ENCODE results near the gene SPEM2. TPM values are rescaled to one million over a fixed set of nuclear protein-coding genes. Genes with fewer than 3 reads are reported as not detected.

SPEM2 gene
- polyA plus RNA-seq, 1 experiment, result not detected

GRCh38 chr17:7408863-7409262, 16.6 kb upstream of the SPEM2 start:
- no peak for TF ChIP-seq CTCF (IDR thresholded peaks at IDR 0.05; ENCODE audit: low read depth, low read length)
- no peak for DNase-seq (ENCODE audit: low read depth, low spot score)
- Histone ChIP-seq H3K27ac (ENCODE audit: low read depth, low read length) (no peak overlapping the region), H3K4me3 (ENCODE audit: low read depth, low read length) (no peak overlapping the region), H3K27me3 (ENCODE audit: control insufficient read depth, insufficient read depth, low read length) (no peaks in the 10 kb centered on the region), H3K9me3 (ENCODE audit: control insufficient read depth, insufficient read depth, low read length) (no peaks in the 10 kb centered on the region; the same call in 1 of the 2 replicates)
- POLR2A ChIA-PET, result no interaction called here
- CTCF ChIA-PET, result no interaction called here

DNA sequence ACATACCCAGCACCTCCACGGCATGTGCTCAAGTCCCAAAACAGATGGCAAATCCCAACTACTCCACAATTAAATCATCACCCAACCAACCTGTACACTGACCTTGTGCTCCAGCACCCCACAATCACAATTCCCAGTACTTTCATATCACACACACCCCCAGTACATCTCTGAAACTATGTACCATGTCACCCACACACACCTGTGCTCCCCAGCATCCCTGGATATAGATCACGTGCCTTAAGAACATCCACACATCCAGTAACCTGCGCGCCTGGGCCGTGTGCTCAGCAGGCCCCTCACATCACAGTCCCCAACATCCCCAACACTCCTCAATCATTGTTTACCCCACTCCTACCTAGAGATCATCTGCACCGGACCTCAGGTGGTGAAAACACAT, 15.7 kb upstream of the SPEM2 start:
- no peak for TF ChIP-seq CTCF (IDR thresholded peaks at IDR 0.05; ENCODE audit: low read depth, low read length)
- no peak for DNase-seq (ENCODE audit: low read depth, low spot score)
- POLR2A ChIA-PET, result no interaction called here
- Histone ChIP-seq H3K27ac (ENCODE audit: low read depth, low read length) (no peak overlapping the region), H3K9me3 (ENCODE audit: control insufficient read depth, insufficient read depth, low read length) (no peaks in the 10 kb centered on the region; the same call in 1 of the 2 replicates), H3K27me3 (ENCODE audit: control insufficient read depth, insufficient read depth, low read length) (no peaks in the 10 kb centered on the region), H3K4me3 (ENCODE audit: low read depth, low read length) (no peak overlapping the region)
- CTCF ChIA-PET, result no interaction called here

DNA sequence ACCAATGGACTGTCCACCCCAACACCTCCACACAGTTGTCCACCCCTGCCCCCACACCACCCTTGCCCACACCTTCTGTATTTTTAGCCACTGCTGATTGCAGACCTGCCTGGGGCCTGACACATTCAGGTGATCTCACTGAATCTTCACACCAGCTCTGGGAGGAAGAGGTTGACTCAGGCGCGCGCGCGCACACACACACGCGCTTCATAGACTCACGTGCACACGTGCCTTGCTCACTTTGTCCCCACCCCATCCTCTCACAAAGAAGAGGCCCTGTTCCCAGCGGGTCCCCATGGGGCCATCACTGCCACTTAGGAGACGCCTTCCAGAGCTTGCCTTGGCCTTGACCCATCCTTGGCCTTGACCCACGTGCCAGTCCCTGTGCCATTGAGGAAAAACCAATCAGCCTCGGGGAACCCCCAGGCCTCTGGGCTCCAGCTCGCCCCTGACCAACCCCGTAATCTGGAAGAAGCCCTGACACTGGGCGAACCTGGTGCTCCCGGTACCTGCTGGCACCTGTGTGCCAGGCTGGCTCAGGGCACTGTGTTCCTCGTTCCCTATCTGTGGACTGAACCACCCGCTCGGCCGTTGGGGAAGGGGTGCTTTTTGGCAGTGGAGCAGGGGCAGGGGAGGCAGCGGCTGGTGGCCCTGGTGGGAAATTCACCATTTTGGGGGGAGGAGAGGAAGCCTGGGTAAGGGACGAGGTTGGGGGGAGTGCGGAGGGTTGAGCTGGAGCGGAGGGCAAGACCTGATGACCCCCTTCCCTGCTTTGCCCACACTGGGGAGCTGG, 14.6 kb upstream of the SPEM2 start:
- DNase-seq (ENCODE audit: low read depth, low spot score), result no peak
- no peak overlapping the region for H3K27ac ChIP-seq (ENCODE audit: low read depth, low read length)
- H3K4me3 ChIP-seq (ENCODE audit: low read depth, low read length), result no peak overlapping the region
- no peaks in the 10 kb centered on the region; the same call in 1 of the 2 replicates for H3K9me3 ChIP-seq (ENCODE audit: control insufficient read depth, insufficient read depth, low read length)
- no peak for TF ChIP-seq CTCF (IDR thresholded peaks at IDR 0.05; ENCODE audit: low read depth, low read length)
- POLR2A ChIA-PET, result no interaction called here
- CTCF ChIA-PET, result no interaction called here
- no peaks in the 10 kb centered on the region for H3K27me3 ChIP-seq (ENCODE audit: control insufficient read depth, insufficient read depth, low read length)

DNA sequence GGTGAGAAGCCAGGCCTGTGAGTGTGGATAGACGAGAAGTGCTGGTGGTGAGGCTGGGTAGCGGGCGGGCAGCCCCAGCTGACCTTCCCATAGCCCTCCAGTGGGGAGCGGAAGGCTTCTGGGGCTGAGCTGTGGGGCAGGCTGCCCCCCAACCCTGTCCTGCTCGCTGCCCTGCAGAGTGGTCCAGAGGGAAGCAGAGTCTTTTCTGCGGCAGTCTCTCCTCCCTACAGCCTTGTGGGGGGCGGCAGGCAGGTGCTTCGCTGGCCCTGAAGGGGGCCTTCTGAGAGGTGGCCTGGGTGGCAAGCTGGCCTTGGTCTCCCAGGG, 14.0 kb upstream of the SPEM2 start:
- Histone ChIP-seq H3K27ac (ENCODE audit: low read depth, low read length) (no peak overlapping the region), H3K27me3 (ENCODE audit: control insufficient read depth, insufficient read depth, low read length) (no peaks in the 10 kb centered on the region), H3K4me3 (ENCODE audit: low read depth, low read length) (no peak overlapping the region), H3K9me3 (ENCODE audit: control insufficient read depth, insufficient read depth, low read length) (no peaks in the 10 kb centered on the region; the same call in 1 of the 2 replicates)
- POLR2A ChIA-PET, result no interaction called here
- no peak for TF ChIP-seq CTCF (IDR thresholded peaks at IDR 0.05; ENCODE audit: low read depth, low read length)
- no peak for DNase-seq (ENCODE audit: low read depth, low spot score)
- CTCF ChIA-PET, result no interaction called here

GRCh38 chr17:7413346-7413985, 11.9 kb upstream of the SPEM2 start:
- no peak overlapping the region for H3K4me3 ChIP-seq (ENCODE audit: low read depth, low read length)
- H3K27ac ChIP-seq (ENCODE audit: low read depth, low read length), result no peak overlapping the region
- CTCF ChIA-PET, result no interaction called here
- no peak for TF ChIP-seq CTCF (IDR thresholded peaks at IDR 0.05; ENCODE audit: low read depth, low read length)
- DNase-seq (ENCODE audit: low read depth, low spot score), result no peak
- no peaks in the 10 kb centered on the region for H3K27me3 ChIP-seq (ENCODE audit: control insufficient read depth, insufficient read depth, low read length)
- POLR2A ChIA-PET, result interaction anchor here (1.4 kb wide), 1 partner anchor 10 kb away, joined by 3 read pairs; the partner anchor contains the start of gene TMEM256
- no peaks in the 10 kb centered on the region; the same call in 1 of the 2 replicates for H3K9me3 ChIP-seq (ENCODE audit: control insufficient read depth, insufficient read depth, low read length)

All from AG04450 (cell line).